HG02571 (cell line): Measurements from ENCODE around the gene INO80C.

Experiments used
- ATAC-seq: cut with Tn5 transposase; IDR thresholded peaks from one replicate; pipeline ENCODE4 v1.9.1; 2021; ENCODE audit warnings: mild to moderate bottlenecking, moderate library complexity; ENCODE audit not compliant: unreplicated experiment

INO80C gene

DNA sequence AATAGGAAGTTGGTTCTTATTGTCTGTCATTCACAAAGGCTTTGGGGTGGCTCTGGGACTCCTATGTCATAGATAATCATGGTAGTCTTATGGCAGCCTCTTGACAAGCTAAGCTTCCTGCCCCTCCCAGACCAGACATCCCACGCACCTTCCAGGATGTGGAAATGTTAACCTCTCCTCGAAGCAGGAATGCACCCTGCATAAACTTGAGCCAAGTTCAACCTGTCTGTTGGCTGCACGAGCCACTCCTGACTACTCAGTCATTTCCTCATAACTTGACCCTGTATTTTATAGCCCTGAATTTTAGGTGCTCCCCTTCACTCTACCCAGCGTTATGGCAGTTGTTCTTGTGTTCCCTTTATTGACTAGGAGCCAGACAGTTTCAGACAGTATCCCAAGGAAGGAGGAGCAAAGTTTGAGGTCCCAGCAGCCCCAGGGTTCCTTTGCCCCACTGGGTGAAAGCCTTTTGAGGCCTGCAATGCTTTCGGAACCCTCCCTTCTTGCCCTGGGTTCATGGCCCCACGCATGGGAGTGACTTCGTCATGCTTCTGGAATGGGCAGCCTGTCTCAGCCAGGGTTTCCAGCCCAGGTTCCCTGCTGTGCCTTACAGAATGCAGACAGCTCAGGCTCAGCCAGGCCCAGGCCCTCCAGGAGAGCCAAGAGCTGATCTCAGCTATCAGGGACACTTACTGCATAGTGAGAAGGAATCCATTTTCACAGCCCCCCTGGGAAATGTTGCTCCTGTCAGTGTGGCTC lies 15.6 kb upstream of the INO80C start:
- no peak for ATAC-seq

DNA sequence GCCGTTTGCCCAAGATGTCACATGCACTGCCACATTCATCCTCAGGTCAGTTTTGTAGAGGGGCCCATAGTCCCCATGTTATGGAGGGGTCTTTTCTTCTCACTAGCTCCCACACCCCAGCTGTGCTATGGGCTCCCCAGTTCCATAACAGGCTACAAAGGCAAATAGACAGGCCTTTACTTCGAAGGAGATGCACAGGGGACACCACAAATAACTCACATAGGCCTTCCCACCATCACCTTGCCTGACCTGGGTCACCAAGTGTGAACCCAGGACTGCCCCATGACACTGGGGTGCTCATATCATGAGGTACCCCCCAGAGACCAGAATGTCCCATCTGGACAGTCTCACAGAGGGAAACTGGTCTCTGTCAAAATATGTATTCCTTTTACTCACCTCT lies 15.0 kb upstream of the INO80C start:
- ATAC-seq, result no peak

DNA sequence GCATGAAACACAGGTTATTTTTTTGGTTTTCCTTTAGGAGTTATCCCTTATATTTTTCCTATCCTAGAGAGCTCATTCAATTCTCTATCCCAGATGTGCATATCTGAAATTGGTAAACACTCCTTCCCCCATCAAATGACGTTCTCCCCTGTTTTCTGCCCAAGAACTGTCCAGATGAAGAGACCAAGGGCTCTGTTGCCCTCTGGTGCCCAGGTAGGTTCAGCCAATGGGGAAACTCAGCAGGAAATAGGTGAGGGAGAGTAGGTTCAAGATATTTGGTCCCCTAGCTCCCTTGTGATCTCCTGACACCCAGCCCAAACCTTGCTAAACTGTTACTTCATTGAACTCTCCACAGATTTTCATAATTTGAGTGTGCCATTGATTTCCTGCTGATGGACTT lies 14.1 kb upstream of the INO80C start:
- no peak for ATAC-seq

DNA sequence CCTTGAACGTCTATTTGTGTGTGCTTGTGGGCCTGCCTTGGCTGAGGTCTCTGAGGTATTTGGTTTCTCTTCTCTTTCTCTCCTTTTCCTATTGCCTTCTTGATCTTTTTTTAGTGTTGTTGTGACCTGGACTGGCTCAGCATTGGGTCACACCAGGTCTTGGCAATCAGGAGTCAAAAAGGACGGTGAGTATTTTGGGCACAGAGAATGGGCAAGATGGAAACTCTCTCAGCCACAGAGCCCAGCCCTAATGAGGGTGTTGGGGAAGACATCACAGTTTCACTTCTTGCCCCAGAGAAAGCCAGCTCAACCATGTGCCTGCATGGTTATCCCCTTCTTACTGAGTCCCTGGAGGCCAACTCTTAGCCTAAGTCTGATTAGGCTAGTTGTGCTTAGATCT lies 13.7 kb upstream of the INO80C start:
- ATAC-seq, result peak; percentile 85

DNA sequence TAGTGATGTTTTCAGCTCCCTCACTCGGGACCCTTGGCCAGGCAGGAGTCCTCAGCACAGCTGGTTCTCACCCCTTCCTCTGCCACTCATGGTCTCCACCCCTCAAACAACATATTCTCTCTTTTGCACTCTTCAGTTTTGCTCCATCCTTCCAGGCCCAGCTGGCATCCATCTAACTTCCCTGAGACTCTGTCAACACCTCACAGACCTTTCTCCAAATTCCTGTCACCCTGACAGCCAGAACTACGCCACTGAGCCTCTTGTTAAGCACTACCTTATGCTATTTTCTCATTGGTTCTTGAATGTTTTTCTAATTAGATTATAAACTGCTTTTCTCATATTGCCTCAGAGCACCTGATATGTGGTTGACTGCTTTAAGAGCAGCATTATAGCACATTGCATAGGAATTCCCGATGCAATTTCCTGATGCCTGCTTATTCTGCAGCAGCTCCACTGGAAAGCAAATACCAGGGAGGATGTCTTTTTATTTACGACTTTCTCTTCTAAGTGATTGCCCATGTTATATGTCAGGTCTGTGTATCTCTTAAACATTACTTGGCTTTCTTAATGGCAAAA lies 12.4 kb upstream of the INO80C start:
- ATAC-seq, result no peak

DNA sequence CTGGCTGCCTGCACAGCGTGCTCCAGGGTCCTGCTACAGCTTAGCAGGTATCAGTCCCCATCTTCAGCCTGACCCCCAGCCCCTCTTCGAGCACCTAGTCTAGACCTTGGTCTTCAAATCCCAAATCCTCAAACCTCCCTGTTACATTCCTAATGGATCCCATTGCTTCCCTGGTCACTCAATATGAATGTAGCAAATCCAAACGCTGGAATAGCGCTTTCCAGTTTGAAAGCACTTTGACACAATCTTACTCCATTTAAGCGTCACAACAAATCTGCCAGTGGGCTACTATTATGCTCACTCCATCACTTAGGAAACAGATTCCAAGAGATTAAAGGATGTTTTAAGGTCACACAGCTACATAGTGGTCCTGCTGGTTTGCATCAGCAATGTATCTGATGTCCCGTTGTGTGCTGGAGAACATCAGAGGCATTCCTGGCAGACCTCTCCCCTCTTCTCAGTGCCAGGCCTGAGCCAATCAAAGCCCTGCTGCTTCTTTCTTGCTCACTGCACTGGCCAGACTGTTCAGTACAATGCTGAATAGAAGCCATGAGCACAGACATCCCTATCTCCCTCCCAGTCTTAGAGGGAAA lies 11.1 kb upstream of the INO80C start:
- ATAC-seq, result no peak

DNA sequence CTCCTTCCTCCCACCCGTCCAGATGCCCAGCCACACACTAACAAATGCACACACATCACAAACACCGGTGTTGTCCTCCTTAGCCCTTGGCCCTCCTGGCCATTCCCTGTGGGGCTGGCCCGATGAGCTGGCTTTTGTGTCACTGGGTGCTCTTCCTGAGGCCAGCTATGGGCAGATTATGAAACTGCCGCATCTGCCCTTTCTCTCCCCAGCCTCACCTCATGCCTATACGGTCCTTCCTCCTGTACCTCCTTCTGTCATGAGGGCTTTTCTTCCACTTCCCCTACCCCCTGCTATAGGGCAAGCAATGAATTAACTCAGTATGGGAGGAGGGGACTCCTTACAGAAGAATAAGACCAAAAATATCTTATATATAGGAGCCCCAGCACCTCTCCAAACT lies 10.3 kb upstream of the INO80C start:
- no peak for ATAC-seq

DNA sequence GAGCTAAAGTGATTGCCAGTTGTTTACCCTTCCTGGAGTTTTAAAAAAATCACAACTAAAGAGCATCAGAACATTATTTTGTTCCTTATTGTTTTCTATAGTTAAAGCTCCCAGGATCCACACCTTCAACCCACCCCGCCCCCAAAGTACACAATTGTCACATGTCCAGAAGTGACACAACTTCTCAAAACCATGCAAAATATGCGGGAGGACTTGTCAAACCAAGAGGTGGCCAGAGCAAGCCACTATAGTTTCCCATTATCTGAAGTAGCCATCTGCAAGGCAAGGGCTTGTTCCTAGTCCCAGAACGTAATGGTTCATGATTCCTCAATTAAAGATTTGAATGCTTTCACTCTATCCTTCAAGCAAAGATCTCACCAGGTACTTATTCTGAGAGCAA lies 9.9 kb upstream of the INO80C start:
- no peak for ATAC-seq

DNA sequence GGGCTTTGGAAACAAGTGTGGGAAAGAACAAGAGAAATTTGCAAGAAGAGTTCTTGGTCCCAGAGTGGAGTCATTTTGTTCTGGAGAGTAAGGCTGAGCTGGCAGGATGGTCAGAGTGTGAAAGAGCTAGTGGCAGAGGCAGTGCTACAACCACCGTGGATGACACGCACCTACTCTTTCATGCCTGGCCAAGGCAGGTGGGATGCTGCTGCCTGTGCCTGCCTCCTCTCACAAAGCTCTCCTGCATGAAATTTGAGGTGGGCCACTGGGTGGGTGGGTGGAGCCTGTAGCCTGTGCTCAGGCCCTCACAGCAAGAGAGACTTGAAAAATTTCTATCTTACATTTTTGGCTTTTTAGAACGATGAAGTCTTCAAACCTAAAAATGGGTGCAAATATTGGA lies 9.4 kb upstream of the INO80C start:
- no peak for ATAC-seq

DNA sequence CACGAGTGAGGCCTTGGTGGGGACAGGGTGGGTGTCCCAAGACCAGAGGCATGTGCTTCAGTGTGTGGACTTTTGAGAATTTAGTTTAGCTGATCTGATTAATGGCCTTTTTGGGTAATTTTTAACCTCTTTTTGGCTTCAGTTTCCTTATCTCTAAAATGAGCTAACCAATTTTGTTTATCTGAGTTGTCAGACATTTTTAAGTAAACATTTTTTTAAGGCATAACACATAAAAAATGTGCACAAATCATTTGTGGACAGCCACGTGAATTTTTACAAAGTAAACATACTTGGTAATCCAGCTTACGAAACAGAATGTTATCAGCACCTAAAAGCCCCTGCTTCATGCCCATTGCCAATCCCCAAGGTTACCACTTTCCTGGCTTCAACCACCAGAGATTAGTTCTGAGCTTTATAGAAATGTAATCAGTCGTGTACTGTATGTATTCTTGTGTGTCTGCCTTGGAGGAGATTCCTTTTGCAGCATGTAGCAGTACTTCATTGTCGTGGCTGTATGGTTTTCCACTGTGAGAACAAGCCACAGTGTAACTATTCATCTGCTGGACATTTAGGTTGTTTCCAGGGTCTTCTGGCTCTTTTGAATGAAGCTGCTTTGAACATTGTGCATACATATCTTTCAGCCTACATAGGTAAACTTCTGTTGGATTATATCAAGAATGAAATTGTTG lies 8.4 kb upstream of the INO80C start:
- no peak for ATAC-seq

DNA sequence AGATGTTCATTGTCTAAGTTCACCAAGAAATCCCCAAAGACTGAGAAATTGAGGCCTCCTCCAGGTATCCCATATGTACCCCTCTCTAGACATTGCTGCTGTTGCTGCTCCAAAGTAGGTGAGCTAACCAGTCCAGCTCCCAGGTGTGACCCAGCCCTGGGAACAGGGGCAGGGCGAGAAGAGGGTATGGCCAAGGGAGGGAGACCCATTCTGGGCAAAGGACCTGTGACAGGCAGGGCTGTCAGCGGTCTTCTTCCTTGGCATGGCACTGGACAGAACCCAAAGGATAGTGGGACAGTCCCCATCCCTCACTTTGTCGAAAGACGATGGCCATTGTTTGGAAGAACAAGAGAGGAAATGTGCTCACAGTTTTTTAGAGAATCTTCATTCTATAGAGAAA lies 7.2 kb upstream of the INO80C start:
- no peak for ATAC-seq

DNA sequence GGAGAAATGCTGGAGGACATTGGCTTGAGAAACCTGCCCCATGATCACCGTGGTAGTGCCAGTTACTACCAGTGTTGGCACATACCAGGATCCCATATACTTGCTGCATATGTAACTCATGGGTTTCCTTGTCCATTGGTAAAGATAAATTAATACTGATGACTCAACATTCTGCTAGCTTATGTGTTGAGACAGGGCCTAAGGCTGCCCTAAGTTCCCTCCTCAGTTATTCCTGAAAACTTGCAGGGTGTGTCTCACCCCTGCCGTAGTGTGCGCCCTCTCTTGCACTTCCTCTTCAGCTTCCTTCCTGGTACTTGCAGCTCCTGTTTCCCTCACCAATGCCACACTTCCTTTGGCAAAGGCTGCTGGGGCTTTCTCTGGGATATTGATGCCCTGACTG lies 4.3 kb upstream of the INO80C start:
- no peak for ATAC-seq

DNA sequence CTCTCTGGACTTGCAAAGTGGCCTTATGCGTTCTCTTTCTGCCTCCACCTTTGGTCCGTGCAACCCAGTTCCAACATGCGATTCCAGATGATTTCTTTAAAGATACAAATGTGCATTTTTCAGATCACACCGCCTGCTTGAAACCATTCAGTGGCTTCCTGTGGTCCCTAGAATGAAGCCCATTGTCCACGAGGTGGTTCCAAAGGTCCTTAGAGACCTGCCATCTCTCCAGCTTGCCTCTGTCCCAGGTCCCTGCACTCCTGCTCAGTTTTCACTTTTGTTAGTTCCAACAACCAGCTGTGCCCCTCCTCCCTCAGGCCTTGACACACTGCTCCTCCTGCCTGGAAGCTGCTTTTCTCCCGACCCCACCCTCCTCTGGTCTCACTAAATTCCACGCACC lies 3.6 kb upstream of the INO80C start:
- ATAC-seq, result no peak

DNA sequence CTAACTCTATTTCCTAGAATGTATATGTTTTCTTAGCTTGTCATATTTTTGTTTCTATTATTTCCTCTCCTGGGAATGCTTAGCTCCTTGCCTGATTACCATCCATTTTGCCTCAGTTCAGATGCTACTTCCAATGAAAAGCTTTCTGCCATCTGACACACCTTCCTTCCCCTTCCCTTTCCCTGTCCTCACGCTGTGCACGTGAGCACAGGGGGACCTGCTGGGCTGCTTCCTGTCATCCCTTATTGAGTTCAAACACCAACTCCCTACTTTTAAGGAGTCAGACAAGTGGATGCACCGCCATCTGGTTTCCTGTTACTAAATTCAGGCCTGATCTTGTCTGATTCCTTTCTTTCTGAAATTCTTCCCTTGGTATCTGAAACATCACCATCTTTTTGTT lies 2.4 kb upstream of the INO80C start:
- ATAC-seq, result no peak

DNA sequence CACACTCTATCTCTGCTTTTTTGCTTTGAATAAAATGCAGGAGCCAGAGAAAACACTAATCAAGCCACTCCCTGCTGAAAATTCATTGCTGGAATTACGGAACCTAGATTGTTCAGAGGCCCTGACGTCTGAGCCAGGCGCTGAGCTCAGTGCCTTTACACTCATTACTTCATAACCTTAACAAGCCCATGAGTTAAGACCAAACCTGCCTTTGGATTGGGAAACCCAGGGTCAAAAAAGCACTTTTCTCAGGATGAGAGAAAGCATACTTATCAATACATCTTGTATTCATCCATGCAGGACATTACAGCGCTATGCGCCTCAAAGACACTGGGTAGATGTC lies 762 bp downstream of the INO80C start:
- peak; percentile 18 for ATAC-seq

DNA sequence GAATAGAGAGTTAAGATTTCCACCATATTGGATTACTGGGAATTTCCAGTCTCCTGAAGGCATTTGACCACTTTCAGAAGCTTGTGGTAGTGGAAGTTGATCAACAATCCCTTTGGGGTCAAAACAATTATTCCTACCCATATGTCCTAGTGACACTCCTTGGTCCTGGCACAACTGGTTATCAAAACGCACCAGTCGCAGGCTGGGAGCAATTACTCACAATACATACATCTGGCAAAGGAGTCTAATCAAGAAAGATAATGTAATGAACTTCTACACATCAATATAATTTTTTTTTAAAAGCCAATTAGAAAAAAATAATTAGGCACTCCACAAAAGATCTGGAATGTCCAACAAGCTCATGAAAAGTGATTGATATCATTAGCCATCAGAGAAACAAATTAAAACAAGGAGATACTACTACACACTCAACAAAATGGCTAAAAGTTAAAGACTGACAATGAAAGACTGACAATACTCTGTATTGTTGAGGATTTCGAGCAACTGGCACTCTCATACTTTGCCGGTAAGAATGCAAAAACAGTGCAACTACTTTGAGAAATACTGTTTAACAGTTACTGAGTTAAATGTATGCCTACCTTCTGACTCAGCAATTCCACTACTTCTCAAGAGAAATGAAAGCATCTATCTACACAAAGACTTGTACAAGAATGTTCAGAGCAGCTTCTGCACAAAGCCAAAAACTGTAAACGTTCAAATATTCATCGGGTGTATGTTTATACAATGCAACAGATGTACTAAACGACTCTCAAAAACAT lies 2.0 kb downstream of the INO80C start:
- ATAC-seq, result no peak

DNA sequence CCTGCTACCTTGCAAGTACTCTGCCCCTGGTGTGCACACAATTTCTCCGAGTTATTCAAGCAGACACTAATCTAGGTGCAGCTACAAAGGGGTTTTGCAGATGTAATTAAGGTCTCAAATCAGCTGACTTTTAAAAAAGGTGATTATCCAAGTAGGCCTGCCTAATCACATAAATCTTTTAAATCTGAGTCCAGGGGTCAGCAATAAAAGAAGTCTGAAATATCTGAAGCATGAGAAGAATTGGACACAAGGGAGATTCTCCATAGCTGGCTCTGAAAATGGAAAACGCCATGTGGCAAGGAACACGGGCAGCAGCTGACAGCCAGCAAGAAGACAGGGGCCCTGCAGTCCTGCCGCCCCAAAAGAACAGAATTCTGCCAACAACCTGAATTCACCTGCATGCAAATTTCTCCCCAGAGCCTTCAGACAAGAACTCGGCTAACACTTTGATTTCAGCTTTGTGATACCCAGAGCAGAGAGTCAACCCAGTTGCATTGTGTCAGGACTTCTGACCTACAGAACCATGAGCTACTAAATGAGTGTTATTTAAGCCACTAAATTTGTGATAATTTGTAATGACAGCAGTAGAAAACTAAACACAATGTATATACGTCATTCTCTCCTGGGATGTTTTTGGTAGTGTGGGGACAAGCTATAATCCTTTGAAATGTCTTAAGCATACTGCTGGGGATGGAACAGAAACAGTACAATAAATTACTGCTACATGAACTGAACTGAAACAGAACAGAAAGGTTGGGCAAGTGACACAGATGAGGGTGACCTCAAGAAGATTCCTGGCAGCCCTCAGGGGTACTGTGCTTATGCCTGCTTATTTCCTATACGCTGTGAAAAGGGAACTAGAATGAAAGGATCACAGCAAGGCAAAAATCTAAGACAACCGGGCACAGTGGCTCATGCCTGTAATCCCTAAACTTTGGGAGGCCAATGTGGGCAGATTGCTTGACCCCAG lies 3.2 kb downstream of the INO80C start:
- no peak for ATAC-seq

DNA sequence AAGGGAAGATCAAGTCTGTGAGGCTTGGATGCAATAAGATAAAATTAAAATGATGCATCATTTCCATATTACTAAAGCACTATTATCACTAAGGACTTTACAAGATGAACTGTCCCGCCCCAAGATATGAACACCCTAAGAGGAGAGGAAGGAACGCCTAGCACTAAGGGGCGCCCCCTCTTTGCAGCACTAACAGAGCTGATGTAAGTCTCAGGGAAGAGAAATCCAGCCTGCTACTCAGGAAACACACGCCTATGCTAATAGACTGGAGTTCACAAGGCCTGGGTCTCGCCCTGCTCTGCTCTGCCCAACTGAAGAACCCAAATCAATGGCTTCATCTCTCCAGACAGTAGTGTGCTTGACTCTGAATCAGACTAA lies 6.1 kb downstream of the INO80C start:
- ATAC-seq, result no peak

DNA sequence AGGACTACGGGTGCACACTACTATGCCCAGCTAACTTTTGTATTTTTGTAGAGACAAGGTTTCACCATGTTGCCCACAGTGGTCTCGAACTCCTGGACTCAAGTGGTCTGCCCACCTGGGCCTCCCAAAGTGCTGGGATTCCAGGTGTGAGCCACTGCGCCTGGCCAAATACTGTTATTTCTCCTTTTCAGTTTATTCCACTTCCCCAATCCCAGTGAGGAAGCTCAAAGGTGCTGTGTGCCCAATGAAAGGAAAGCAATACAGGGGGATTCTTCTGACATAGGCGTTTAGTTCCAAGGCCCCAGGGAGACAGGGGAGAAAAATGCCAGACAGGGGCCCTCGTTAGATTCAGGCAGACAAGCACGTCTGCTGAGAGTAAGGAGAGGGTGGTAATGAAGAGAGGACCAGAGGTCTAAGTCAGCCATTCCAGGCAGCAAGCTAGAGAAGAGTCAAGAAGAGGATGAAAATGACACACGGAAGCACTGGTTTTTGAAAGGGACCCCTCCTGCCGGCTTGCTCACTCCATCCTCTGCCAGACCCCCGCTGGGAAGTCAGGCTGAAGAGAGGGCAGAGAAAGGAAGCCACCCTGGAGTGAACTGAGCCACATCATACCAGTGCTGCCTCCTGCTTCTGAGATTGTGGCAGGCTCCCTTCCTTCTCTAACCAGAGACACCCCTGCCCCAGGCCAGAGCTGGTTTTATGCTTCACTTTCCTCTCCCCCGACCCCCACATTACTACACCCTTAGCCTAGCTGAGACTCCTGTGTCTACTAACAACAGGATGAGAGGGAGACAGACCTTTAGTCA lies 6.7 kb downstream of the INO80C start:
- ATAC-seq, result no peak
